GM19025 (cell line): ENCODE results near the gene TRIM43.
"Not testable (repeated sequence)": the region's sequence is repeated elsewhere in the genome, so short reads cannot be mapped to it uniquely, and the experiment has no call there.

Source experiments
- ATAC-seq: cut with Tn5 transposase; IDR thresholded peaks from one replicate; pipeline ENCODE4 v1.9.1; 2021; ENCODE audit warnings: mild to moderate bottlenecking, low read depth, moderate library complexity; ENCODE audit not compliant: unreplicated experiment

Gene TRIM43

DNA sequence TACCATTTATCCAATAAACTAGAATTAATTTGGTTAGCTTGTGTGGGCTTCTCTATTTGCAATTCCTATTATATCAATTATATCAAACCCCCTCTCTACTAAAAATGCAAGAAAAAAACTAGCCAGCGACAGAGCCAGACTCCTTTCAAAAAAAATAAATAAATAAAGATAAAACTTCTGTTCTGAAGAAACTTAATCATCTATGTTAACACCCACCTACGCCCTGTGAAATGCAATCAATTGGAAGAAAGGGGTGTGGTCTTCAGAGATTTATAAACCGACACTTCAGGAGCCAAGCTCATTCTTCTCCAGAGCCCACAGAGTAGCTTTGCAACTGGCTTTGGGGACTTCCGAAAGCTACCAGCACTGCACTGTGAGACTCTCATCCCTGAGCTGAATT lies at the start of gene TRIM43:
Gene TRIM43, plus strand, starts transcription at position 301 of the 400 bp plus-strand sequence. CDS start 2,023 bp downstream, outside the sequence.
- not testable (repeated sequence) for ATAC-seq

- no peak for ATAC-seq
These were observed 40.7 kb upstream of the TRIM43 start for GRCh38 chr2:95551055-95551568.

GRCh38 chr2:95552911-95553310 lies 38.9 kb upstream of the TRIM43 start:
- no peak for ATAC-seq

GRCh38 chr2:95569170-95569569 lies 22.6 kb upstream of the TRIM43 start:
- ATAC-seq = no peak

- no peak for ATAC-seq
These were observed 17.9 kb upstream of the TRIM43 start for GRCh38 chr2:95573866-95574265.

DNA sequence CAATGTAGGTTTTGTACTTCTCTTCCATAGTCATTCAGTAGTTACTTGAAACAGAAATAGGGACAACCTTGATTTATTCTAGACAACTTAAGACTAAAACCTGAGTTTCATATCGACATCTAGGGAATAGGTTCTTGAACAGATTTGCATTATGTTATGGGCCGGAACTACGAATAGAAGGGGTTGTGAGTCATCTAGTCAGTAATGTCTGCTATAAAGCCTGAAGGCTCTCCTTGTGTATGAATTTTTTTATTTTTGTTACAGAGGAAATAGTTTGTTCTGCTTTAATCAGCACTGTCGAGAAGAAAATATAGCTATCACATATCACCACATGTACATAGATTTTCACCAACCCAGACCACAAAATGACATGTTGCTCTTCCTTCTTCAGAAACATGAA lies 17.3 kb upstream of the TRIM43 start:
- no peak for ATAC-seq

DNA sequence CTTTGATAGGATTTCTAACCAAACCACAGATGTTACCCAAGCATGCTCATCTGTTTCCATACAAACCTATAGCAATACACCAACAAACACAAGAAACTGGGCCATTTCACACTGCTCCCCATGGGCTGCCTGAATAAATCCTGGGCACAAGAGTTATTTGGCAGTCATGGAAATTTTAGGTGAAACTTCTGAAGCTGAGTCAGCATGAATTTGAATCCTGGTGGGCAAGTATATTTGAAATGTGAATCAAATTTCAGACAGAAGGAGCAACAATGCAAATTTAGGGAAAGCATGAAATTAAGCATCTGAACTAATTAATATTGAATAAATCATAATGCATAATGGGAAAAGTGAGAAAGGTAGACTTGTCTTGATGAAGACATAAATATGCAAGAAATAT lies 15.9 kb upstream of the TRIM43 start:
- no peak for ATAC-seq

- ATAC-seq = no peak
These were observed 13.3 kb upstream of the TRIM43 start for GRCh38 chr2:95578539-95578938.

GRCh38 chr2:95583545-95583944 lies 8.3 kb upstream of the TRIM43 start:
- not testable (repeated sequence) for ATAC-seq

DNA sequence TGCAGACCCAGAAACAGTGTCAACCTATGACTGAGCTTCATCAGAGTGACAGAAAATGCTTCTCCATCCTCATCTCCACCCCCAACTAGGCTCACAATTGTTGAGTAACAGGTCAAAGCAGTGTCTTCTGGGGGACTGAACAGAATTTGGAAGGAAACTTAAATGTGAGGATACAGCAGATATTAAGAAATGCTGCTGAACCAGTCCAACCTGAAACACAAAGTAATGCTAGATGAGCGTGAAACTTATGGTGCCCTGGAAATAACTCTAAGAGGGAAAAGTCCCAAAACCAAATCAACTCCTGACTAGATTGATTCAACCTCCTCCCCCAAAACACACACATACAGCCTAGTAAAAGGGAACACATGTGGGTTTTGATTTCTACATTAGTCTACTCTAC lies 7.5 kb upstream of the TRIM43 start:
- ATAC-seq = not testable (repeated sequence)

- not testable (repeated sequence) for ATAC-seq
These were observed 1.8 kb upstream of the TRIM43 start for GRCh38 chr2:95589777-95590536.

GRCh38 chr2:95592973-95593372 lies 1.2 kb downstream of the TRIM43 start:
- not testable (repeated sequence) for ATAC-seq

- ATAC-seq = not testable (repeated sequence)
These were observed 3.2 kb downstream of the TRIM43 start for GRCh38 chr2:95595012-95595411.

DNA sequence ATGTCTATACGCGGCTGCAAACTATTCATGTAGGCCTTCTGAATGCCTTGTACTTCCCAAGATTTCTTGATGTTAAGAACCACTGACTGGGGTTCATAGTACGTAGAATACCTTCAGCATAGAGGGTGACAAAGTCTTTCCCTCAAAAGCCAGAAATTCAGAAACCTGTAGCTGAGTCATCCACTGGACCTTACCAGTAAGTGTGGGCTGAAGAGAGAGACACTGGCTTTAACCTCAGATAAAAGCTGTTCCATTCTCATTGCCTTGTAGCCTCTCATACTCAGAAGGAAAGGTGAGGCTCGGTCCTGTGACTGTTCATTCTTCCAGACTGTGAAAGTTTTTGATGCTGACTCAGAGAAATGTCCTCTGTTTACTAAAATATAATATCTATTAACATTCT lies 9.5 kb downstream of the TRIM43 start:
- not testable (repeated sequence) for ATAC-seq

DNA sequence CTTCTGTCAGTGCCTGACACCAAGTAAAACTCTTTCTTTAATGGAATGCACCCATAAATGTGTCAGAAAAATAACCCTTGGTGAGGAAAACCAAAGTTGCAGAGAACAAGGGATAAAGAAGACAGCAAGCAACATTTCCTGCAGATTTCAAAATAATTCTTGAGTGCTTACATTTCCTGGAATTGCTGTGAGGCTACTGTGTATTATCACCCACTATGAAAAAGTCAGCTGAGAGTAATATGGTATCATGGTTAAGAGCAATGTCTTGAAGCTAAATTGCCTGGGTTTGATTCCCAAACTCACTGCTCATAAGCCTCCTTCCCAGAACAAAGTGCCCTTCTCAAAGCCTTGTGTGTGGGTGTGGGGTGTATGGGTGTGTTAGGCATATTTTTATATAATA lies 10.3 kb downstream of the TRIM43 start:
- not testable (repeated sequence) for ATAC-seq

DNA sequence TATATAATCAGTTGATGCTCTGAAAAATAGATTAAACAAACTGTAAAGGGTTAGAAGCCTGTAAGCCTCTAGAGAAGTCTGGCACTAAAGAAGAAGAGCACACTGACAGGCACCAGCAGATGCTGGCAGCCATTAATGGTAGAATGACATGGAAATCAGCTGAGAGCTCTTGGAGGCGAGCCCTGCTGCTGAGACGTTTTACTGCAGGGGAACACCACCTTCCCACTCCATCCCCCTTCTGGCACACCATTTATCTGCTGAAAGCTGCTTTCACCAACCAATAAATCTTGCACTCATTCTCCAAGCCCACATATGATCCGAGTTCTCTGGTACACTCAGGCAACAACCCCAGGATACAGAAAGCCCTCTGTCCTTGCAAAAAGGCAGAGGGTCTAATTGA lies 16.6 kb downstream of the TRIM43 start:
- not testable (repeated sequence) for ATAC-seq

DNA sequence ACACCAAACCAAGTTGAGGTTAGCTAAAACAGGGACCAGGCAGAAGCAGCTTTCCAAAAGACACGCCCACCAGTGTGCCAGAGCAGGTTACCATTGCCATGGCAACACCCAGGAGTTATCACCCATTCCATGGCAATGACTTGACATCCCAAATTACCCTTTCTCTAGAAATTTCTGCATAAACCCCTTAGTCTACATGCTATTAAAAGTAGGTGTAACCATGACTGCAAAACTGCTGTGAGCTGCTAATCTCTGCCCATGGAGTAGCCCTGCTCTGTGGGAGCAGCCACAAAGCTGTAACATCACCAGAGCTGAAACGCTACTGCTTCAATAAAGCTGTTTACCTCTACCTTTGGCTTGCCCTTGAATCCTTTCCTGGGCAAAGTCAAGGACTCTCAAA lies 18.0 kb downstream of the TRIM43 start:
- not testable (repeated sequence) for ATAC-seq

GRCh38 chr2:95613048-95613447 lies 21.2 kb downstream of the TRIM43 start:
- ATAC-seq = not testable (repeated sequence)

DNA sequence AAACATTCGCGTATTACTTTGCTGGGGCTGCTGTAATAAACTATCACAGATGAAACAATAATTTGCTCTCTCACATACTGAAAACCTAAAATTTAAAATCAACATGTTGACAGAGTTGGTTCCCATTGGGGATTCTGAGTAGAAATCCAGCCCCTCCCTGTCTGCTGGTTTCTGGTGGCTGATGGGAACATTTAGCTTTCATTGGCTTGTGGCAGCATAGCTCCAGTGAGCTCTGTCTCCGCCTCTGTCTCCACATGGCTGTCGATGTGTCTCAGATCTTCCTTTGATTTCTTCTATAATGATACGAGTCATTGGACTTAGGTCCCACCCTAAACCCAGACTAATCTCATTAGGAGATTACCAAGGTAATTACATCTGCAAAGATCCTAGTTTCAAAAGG lies 30.9 kb downstream of the TRIM43 start:
- not testable (repeated sequence) for ATAC-seq

GRCh38 chr2:95630987-95631386 lies 39.2 kb downstream of the TRIM43 start:
- ATAC-seq = not testable (repeated sequence)

GRCh38 chr2:95633626-95634259 lies 41.9 kb downstream of the TRIM43 start:
- not testable (repeated sequence) for ATAC-seq
